CD4-positive, alpha-beta T cell treated with Interleukin-21 for 1 hour (primary cell): ENCODE measurements around the gene ADGB.
A peak's percentile ranks its signal among the peaks of the same experiment; 100 is the strongest.
"Not testable (repeated sequence)": the region's sequence is repeated elsewhere in the genome, so short reads cannot be mapped to it uniquely, and the experiment has no call there.

Experiments
- DNase-seq: peaks from one replicate; pipeline ENCODE4 v3.0.0-alpha.2; 2020

The ADGB gene

DNA sequence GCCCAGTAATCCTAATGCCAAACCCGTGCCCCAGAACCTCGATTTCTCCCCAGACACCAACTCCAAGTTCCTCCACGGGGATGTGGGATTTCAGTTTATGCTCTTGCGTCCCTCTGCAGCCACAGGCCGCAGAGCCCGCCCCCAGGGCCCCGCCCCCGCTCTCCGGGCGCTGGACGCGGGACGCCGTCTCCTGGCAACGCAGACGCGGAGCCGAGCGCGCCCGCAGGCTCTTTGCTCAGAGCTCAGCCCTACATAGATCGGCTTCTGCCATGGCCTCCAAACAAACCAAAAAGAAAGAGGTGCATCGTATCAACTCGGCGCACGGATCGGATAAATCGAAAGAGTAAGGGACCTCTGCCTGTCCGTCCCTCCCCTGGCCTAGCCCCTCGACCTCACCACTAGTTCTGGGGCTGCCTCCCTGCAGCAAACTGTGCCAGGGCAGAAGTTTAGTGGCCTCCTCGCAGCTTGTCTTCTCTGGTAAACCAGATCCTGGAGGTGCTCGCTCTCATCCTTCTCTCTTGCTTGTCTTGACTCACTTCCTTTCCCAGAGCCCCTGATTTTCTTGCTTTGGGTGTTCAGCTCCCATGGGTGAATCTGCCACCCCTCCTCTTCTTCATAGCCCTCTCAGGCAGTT, at the start of gene ADGB:
ADGB (plus strand) TSS at position 201 of the 634 bp plus-strand sequence; CDS start at position 270, 69 bp downstream.
- DNase-seq, result no peak

DNA sequence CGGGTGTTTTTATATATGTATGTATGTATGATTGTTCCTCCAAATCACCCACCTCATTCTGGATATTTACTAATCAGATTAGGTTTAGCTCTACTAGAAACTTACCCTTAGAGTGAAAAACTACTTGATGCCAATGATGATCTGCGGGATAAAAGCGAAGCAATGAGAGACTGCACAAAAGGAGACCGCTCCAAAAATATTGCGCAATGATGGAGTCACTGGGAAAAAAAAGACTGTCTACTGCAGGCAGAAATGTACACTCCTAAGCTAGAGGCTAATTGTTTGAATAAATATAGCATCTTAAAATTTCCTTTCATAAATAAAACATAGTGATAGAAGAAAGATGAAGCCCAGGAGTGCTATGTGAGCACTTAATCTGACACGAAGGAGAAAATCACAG, 47.9 kb upstream of the ADGB start:
- no peak for DNase-seq

DNA sequence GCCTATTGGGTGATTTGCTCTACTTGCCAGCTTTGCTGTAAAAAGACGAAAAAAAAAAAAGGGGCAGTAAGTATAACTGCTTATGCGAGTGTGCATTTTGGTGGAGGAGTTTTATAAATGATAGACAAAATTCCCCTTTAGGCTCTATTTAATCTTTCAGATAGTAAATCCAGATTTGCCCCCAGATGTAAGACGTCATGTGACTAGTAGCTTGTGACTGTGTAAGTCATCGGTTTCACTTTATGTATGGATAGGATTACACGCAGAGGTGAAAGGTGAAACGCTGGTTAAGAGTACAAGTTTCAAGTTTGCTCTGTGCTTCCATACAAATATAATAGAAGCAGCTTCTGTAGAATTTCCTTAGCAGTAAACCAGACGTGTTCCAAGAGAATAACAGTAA, 47.2 kb upstream of the ADGB start:
- DNase-seq, result no peak

DNA sequence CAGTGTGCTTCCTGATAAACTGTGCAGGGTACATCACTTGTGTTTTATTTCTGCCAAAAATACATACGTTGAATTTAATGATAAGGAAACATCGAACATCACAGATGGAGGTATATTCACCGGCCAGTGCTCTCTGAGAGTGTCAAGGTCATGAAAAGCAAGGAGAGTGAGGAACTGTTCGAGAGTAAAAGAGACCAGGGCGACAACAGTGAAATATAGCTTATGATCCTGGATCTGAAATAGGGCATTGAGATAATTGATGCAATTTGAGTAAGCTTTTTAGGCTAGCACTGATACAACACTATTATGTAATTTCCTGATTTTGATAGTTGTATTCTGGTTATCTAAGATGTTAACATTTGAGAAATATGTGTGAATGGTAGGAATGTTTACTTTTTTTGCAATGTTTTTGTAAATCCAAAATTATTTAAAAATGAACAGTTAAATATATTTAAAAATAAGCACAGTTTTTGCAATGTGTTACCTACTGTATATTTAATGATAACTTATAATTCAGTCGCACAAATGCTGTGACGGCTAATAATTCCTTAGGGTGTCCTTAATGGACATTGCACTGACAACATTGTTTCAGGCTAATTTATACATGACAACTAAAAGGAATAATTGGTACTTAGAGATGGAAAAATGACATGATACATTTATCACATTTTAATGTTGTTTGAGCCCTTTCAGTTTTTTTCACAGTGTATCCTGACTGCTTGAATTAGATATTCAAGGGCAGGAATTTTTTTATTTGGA, 45.2 kb upstream of the ADGB start:
- DNase-seq, result no peak

DNA sequence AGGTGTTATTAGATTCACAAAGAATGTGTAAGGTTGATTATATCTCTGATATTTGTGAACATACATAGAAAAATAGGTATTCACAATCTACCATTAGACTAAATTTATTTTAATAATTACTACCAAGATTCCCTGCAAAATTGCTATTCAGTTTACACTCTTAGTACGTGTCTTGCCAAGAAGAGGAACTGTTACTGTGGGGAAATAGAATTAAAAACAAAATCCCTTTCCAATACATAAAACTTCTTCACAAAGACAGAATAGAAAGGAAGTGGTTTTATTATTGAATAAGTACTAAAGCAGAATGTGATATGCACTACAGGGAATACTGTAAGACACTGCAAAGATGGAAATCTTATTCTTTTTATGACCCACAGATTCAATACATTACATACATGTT, 38.2 kb upstream of the ADGB start:
- DNase-seq, result no peak

DNA sequence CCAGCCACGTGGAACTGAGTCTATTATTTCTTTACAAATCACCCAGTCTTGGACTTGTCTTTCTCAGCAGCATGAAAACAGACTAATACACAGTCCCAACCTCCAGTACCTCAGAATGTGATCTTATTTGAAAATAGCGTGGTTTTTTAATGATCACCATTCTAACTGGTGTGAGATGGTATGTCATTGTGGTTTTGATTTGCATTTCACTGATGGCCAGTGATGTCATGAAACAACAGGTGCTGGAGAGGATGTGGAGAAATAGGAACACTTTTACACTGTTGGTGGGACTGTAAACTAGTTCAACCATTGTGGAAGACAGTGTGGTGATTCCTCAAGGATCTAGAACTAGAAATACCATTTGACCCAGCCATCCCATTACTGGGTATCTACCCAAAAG, 32.1 kb upstream of the ADGB start:
- not testable (repeated sequence) for DNase-seq

DNA sequence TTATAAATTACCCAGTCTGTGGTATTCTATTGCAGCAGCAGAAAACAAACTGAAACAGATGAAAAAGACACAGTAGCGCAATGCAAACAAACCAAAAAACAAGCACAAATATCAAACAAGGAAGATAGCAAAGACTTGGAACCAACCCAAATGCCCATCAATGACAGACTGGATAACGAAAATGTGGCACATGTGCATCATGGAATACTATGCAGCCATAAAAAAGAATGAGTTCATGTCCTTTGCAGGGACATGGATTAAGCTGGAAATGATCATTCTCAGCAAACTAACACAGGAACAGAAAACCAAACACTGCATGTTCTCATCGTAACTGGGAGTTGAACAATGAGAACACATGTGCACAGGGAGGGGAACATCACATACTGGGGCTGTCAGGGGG, 30.2 kb upstream of the ADGB start:
- not testable (repeated sequence) for DNase-seq

DNA sequence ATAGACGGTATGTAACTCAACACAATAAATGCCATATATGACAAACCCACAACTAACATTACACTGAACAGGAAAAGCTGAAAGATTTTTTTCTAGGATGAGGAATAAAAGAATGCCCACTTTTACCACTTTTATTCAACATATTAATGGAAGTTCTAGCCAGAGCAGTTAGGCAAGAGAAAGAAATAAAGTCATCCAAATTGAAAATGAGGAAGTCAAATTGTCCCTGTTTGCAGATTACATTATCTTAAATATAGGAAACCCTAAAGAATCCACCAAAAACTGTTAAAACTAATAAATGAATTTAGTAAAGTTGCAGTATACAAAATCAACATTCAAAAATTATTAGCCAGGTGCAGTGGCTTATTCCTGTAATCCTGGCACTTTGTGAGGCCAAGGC, 24.6 kb upstream of the ADGB start:
- DNase-seq, result no peak

DNA sequence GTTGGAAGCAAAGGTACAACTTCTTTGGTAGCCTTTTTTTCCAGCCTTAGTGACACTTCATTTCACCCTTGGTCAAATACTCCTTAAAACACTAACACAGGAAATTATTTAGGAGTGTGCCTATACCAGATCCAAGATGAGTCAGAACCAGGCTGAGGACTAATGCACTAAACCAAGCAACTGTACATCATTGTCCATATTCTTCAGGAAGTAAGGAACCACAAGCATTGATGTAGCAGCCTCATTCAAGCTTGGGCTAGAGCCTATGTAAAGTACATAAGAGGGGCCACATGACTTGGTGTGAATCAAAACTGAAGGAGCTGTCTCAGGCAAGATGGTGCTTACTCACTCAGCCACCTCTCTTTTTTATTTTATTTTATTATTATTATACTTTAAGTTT, 20.7 kb upstream of the ADGB start:
- DNase-seq, result no peak

DNA sequence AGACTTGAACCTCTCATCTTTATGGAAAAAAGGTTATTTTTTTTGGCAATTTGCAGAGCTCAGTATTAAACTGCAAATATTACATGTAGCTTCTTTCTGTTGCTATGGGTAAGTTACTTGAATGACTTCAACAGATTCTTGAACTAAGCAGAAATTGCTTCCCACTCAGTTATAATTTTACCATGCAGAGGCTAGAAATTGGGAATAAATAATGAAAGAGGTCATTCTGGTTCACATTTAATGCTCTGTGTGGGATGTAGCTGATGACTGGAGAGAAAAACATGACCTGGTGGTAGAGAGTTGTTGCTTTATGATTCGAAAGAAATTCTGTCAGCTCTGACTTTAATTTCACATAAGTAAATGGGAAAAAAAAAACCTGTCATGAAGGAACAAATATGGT, 16.8 kb upstream of the ADGB start:
- no peak for DNase-seq

DNA sequence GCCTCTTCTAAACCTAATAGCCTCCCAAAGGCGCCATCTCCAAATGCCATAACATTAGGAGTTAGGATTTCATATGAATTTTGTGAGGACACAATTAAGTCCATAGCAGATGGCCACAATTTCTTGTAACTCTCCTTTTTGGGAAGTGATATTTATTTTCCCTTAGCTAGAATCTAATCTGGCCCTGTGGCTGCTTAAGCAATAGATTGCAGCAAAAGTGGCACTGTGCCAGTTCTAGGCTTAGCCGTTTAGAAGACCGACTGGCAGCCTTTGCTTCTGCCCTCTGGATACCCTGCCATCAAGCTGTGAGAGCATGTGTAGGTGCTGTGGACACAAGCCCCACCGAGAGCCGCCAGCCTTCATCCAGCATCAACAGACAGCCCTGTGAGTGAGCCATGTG, 15.9 kb upstream of the ADGB start:
- peak; percentile 4 for DNase-seq

DNA sequence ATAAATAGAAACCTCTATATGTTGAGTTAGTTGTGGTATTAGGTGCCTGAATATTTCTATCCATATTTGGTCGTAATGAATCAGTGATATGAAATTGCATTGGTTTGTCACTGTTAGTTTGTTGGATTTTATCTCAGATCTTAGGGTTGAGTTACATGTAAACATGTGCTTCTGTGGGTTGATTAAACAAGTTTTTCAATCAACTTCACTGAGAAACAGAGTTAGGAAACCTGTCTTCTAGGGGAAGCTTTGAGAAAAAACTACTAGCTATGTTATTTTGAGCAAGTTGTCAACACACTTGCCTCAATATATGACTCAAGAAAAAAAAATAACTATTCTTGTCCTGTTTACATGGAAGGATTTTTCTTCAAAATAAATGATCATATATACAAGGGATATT, 14.8 kb upstream of the ADGB start:
- no peak for DNase-seq

DNA sequence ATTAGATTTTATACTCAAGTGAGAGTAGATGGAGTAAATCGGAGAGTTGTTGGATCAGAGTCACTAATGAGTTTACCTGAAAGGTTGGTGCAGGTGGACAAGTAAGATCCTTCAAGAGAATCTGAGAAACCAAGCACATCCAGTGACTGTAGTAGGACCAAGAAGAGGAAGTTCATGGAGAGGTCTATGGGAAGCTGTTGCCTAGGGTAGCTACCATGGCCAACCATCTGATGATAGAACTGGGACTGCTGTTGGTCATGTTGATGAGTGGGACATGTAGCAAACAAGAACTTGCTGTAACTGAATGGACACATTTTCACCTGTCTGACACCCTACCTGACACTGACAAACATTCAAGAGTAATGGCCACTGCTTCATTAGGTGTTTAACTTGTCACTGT, 11.3 kb upstream of the ADGB start:
- DNase-seq, result no peak

DNA sequence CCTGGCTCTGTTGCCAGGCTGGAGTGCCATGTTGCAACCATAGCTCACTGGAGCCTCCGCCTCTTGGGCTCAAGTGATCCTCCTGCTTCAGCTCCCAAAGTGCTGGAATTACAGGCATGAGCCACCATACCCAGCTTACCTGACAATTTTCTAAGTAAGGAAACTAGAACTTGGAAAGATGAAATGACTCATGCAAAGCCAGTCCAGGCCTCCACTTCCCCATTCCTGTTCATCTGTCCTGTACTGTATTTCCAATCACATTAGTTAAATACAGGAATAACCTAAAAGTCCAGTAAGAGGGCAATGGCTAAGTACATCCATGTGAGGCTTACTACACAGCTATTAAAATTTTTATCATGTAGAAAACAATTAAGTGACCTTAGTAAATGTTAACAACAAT, 8.3 kb upstream of the ADGB start:
- DNase-seq, result no peak

DNA sequence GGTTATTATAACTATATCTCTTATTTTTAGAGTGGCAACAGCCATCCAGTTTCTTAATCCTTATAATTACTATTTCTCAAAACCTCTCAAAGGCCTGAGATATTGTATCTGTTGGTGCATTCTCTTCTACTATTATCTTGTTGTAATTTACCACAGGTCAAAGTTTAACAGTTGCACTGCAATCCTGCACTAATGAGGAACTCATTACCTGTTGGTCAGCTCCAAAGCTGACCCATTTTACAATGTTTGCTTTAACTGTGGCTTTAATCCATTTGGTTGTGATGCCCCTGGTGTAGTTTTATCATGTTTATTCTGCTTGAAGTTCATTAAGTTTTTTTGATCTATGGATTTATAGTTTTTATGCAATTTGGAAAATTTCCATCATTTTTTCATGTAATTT, 6.3 kb upstream of the ADGB start:
- DNase-seq, result no peak

DNA sequence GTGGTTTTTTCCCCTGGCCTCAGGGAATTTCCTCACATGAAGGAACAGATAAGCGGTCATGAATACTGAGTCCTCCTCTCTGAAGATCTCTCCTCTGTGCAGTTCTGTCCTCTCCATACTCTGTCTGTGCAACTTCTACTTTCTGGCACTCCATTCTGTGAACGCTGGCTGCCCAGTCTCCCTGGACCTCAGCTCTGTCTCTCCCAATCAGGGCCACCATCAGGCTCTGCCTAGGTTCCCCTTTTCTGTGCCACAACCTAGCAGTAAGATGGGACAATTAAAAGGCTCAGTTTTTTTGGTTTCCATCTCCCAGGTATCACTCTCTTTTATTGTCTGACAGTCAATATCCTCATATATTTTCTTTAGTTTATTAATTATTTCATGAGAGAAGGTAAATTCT, 4.8 kb upstream of the ADGB start:
- DNase-seq, result no peak

DNA sequence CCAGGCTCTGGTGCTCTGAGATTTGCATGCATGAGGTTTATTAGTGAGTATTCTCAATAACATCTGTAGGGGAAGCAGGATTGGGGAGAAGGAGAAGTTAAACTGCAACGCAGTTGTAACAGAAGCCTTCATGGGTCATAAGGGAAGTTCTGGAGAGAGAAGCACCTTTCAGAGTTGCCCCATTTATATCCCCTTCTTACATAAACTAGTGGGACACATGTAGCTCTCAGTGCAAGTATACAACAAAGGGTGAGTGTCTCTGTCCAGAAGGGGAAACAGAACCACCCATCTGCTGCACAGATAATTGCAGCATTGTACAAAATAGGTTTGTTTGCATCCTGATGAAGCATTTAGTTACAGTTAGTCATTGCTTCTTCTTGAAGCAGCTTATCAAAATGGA, 4.3 kb upstream of the ADGB start:
- DNase-seq, result no peak

DNA sequence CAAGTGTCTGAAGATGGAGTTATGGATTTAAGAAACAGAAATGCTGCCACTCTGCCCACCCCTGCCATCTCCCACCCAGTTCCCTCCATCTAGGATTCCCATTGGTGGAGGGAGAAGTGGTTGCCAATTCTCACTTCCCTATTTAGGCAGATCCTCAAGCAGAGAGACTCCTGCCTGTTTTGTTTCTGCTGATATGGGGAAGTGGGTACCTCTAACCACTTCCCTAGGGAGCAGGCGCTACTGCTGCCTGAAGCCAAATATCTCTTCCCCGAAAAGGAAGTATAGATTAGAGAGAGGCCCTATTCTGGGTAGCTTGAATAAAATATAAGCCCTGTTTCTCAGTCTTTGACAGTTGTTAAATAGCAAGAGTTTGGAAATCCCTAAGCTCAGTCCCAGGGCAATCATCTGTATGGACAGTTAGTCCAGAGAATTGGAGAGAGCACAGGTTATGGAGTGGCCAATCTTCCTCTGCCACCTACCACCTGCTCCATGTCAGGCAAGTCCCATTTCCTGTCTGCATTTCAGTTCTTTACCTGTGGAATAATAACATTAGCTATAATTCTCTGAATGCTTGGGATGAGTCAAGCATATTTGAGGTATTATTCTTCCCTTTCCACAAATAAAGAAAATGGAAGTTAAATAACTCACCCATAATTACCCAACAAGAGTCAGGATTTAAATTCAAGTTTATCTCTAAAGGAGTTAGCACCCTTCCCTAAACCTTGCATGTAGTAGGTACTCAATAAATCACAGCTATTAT, 2.6 kb upstream of the ADGB start:
- peak; percentile 8 for DNase-seq

DNA sequence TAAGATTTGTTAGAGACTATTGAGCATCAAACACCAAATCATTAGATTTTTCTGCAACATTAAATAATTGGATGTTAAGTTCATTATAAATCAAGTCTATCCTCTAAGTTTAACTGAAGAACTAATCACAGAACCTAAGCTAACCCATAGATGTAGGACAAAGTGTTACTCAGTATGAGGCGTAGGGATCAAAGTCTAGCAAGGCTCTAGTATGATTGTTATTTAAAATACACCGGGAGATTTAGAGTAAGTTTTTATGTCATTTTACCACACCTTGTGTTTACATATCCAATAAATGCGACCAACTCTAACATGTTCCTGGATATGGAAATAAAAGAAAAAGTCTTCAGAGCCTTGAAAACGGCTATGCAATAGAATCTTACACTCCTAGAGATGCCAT, 2.6 kb downstream of the ADGB start:
- DNase-seq, result no peak

DNA sequence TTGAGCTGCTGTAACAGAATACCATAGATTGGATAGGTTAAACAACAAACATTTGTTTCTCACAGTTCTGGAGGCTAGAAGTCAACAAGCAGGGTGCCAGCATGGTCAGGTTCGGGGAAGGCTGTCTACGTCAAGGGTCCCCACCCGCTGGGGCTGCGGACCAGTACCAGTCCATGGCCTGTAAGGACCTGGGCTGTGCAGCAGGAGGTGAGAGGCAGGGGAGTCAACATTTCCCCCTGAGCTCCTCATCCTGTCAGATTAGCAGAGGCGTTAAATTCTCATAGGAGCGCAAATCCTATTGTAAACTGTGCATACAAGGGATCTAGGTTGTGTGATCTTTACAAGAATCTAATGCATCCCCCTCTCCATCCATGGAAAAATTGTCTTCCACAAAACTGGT, 3.8 kb downstream of the ADGB start:
- no peak for DNase-seq

DNA sequence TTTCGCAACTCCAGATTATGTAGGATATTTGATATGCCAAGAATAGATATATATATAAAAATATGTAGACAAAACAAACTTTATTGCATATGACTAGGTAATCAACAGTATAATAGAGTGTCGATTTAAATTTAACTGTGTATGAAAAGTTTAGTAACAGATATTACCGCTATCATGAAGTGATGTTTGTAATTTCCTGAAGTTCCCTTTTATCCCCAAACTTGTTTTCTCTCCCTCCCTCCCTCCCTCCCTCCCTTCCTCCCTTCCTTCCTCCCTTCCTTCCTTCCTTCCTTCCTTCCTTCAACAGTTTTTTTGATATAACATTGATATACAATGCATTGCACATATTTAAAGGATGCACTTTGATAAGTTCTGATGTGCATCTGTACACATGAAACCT, 15.2 kb downstream of the ADGB start:
- DNase-seq, result no peak

DNA sequence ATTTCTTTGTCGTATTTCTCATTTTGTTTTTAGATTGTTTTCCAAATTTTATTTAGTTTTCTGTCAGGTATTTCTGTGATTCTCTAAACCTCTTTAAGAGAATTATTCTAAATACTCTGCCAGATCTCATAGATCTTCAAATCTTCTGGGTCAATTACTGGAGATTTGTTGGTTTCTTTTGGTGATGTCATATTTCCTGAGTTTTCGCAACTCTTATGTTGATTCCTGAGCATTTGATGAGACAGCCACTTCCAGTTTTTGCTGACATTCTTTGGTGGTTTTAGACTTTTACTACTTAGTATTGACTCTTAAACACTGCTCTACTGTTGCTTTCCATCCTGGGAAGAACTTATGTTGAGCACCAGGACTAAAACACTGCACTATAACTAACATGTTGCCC, 21.9 kb downstream of the ADGB start:
- DNase-seq, result no peak

DNA sequence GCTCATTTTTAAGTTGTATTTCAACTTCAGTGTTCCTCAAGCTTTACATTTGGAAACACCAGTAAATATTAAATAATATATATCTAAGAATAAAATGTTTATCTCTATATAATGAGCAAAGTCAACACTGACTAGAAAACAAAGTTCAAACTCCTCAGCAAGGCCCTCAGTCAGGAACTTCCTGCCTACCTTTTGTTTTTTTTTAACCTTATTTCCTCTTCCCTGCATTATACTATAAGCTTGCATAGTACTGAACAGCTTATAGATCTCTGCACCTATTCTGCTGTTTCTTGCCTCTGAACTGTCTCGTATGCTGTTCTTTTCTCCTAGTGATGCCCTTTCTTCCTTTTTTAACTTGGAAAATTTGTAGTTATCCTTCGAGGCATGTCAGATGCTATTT, 29.6 kb downstream of the ADGB start:
- no peak for DNase-seq

DNA sequence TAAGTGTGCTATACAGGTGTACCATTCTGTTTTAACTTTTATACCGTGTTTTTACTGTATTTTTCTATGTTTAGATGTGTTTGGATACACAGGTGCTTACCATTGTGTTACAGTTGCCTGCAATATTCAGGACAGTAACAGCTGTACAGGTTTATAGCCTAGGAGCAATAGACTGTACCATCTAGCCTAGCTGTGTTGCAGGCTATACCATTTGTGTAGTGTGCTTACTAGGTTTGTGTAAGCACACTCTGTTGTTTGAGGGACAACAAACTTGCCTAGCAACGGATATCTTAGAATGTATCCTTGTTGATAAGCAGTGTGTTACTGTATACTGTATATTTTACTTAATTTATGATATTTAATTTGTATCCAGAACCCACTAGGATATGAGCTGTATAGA, 35.2 kb downstream of the ADGB start:
- DNase-seq, result no peak
